WI38 (cell line): ENCODE measurements around the gene DOLK.
"Not testable (repeated sequence)": the region's sequence is repeated elsewhere in the genome, so short reads cannot be mapped to it uniquely, and the experiment has no call there.

Experiments
- H3K4me3 ChIP-seq: 2 replicates; pipeline ENCODE4 v1.5.1; 2011; ENCODE audit warnings: low read depth, mild to moderate bottlenecking, control low read depth, low read length
- TF ChIP-seq, protein P1 (sequence below): IDR thresholded peaks from 2 replicates; pipeline ENCODE4 v1.5.1; 2012; ENCODE audit warnings: low read depth, mild to moderate bottlenecking, control low read depth, low read length

Gene DOLK

DNA sequence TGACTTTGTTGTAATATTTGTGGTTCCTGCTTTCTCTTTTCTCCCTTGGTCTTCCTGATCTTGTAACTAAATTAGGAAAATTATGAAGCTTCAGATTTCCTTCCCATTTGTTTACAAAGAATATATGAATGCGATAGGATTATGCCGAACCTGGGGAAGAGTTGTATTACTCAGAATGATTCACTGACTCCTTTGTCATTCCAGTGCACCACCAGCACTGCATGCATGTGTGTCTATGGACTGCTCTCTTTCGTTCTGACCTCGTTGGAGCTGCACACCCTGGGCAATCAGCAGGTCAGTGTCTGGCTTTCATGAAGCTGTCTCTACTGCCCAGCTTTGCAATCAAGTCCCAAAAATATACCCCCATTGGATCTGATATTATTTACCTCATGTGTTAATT lies 25.6 kb upstream of the DOLK start:
- TF ChIP-seq, protein P1, sequence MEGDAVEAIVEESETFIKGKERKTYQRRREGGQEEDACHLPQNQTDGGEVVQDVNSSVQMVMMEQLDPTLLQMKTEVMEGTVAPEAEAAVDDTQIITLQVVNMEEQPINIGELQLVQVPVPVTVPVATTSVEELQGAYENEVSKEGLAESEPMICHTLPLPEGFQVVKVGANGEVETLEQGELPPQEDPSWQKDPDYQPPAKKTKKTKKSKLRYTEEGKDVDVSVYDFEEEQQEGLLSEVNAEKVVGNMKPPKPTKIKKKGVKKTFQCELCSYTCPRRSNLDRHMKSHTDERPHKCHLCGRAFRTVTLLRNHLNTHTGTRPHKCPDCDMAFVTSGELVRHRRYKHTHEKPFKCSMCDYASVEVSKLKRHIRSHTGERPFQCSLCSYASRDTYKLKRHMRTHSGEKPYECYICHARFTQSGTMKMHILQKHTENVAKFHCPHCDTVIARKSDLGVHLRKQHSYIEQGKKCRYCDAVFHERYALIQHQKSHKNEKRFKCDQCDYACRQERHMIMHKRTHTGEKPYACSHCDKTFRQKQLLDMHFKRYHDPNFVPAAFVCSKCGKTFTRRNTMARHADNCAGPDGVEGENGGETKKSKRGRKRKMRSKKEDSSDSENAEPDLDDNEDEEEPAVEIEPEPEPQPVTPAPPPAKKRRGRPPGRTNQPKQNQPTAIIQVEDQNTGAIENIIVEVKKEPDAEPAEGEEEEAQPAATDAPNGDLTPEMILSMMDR = no peak
- H3K4me3 ChIP-seq = no peak overlapping the region

DNA sequence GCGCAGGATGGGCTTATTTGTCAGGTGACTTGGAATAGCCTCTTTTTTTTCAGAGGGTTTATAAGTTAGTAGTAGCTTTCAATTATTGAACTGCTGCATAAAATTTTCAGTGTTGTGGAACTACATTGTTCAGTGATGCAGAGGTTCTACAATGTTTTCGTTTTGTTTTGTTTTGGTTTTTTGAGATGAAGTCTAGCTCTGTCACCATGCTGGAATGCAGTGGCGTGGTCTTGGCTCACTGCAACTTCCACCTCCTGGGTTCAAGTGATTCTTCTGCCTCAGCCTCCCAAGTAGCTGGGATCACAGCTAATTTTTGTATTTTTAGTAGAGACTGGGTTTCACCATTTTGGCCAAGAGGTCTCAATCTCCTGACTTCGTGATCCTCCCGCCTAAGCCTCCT lies 22.1 kb upstream of the DOLK start:
- TF ChIP-seq, protein P1 = no peak
- no peak overlapping the region for H3K4me3 ChIP-seq

GRCh38 chr9:128961403-128961802 lies 14.0 kb upstream of the DOLK start:
- H3K4me3 ChIP-seq = not testable (repeated sequence)

DNA sequence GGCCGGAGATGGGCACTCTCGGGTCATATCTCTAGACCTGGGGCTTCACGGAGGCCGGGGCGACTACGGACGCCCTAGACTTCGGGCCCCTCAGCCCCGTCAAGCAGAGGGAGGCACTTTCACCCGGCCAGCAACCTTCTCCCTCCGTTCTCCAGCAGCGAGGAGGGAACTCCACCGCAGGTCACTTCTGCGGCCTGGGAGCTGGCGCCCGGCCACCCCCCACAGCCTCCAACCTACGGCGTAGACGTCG lies 201 bp downstream of the DOLK start:
- TF ChIP-seq, protein P1 = no peak
- peak overlapping the region; percentile 97 for H3K4me3 ChIP-seq

DNA sequence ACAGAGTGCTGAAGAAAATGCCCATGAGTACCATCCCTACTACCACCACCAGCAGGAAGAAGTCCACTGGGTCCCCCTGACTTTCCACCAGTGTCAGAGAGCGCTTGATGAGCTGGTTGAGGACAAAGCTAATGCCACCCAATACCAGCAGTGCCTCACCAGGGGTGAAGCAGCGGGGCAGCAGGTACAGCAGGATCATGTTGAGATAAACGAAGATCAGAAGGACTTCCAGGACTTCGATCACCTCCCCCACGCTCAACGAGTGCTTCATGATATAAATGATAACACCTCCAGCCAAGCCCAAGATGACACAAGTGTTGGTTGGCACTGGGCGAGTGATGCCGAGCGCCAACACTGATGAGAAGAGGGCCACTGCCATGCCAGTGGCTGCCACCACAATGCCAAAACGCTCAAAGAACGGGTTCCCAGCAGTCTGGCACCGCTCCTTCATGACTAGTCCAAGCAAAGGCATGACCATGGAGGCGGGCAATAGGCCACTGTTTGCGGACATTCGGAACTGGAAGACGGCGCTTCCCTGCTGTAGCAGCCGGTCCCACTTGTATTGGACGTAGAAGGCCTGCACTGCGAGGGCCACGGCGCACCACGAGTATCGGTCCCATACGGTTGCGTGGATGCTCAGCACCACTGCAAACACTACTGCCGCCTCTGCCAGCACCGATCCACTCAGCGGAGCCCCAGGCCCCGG lies 679 bp downstream of the DOLK start:
- TF ChIP-seq, protein P1 = no peak

DNA sequence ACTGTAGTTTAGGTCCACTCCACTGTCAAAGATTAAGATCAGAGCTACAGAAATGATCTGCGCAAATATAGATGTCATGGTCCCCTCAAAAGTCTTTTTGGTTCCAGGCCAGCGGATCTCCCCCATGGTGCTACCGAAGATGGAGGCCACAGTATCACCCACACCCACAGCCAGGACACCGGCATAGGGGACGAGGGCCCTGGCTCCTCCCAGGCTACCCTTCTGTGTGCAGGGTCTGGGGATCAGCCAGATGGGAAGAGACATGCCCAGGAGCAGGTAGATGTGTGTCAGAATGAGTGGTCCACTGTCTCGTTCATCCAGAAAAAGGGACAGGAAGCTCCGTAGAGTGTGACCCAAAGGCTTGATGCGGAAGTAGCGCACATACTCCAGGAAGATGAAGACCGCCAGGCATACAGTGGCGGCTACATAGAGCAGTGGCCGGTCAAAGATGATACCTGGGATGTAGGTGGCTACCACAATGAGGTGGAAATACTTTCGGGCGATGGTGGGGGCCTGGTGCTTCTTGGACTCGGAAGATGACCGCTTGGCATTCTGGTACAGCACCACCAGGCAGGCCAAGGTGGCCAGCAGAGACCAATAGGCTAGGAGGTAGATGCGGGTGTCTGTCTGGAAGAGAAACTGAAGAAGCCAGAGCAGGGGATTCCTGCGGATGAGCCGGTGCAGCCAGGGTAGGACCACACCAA lies 1.5 kb downstream of the DOLK start:
- TF ChIP-seq, protein P1 = no peak
- H3K4me3 ChIP-seq = no peak overlapping the region; the same call in 1 of the 2 replicates

More for the DNA sequence above, 679 bp downstream of the DOLK start:
- H3K4me3 ChIP-seq = peak overlapping the region; percentile 97

- not testable (repeated sequence) for H3K4me3 ChIP-seq
Observed at GRCh38 chr9:128944966-128945365, 2.4 kb downstream of the DOLK start.

DNA sequence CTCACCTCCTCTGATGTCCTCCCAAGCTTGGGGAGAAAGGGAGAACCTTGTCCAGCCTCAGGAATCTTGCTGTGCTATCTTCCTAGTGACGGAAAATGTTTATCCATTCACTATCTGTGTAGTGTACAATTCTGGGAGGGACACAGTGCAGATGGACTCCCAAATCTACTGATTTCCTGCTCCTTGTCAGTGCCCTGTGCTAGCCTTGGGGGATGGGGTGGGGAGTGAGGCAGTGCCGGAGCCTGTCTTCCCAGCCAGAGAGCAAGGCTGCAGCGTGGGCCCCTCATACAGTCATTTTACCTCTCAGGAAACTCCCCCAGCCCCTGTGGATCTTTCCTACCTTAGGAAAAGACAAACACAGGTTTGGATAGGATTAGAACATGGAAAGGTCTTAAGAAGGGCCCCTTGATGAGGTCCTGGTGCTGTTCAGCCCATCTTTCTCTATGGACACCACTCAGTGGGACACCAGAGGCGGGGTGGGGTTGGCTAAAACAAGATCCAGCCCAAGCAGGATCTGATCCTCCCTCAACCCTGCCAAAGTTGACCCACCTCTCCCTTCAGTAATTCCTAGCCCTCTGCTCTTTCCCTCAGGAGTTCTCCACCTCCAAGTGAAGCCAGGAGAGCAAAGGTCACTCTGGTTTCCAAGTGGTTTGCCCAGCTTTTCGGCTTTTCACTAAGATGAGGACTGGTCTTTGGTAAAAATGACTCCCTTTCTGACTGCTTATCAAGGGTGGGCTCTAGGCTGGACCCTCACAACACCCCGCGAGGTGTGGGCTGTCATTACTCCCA lies 3.4 kb downstream of the DOLK start:
- no peak overlapping the region for H3K4me3 ChIP-seq
- TF ChIP-seq, protein P1 = no peak
